ENCODE data around the gene GTF3C5. TPM values are rescaled to one million over a fixed set of nuclear protein-coding genes. Genes with fewer than 3 reads are reported as not detected.

Gene GTF3C5
- total and polyA plus RNA-seq, 10 of the 15 experiments (the other 5 are each of a cell fraction or from before 2014, with no cell fraction given) = 2.2 to 81.1 (median 68.7) TPM

- no peak overlapping the region for H3K4me3 ChIP-seq
- WGBS (ENCODE audit: insufficient coverage, insufficient replicate concordance, low lambda C conversion rate, missing lambda C conversion rate) = 49% methylated on average over 6 of the region's 6 CpGs
- H4K20me1 ChIP-seq (ENCODE audit: control insufficient read depth, insufficient read depth) = no peaks in the 10 kb centered on the region
- H3K4me1 ChIP-seq (ENCODE audit: control insufficient read depth, insufficient read depth, low read length) = peaks cover 17% of the 10 kb centered on the region
- ChIA-PET RAD21 (ENCODE audit: unreplicated experiment) (no interaction called here), SMC1A (ENCODE audit: uncharacterized antibody, unreplicated experiment) (no interaction called here), POLR2A (interaction anchor here (0.6 kb wide), 1 partner anchor 13 kb away, joined by 3 read pairs; no protein-coding TSS in a partner anchor), CTCF (interaction anchor here (0.7 kb wide), 1 partner anchor 27 kb away, joined by 3 read pairs; no protein-coding TSS in a partner anchor)
- H3K27me3 ChIP-seq (replicated peaks in 1 of 2; ENCODE audit: control insufficient read depth in 2 of 2, insufficient read depth in 2 of 2, low read length in 1 of 2) = peaks cover 3 to 5% of the 10 kb centered on the region in 2 experiments
- H3K79me2 ChIP-seq (ENCODE audit: control insufficient read depth, insufficient read depth, low read length) = no peaks in the 10 kb centered on the region
- TF ChIP-seq POLR2A (IDR thresholded peaks at IDR 0.05; ENCODE audit: low read depth, low read length) = no peak
- no peak for TF ChIP-seq ELK1 (IDR thresholded peaks at IDR 0.05; ENCODE audit: low read depth, low read length)
- TF ChIP-seq POLR2AphosphoS2 (IDR thresholded peaks at IDR 0.05; ENCODE audit: low read depth, low read length) = no peak
- no peak for TF ChIP-seq BHLHE40 (IDR thresholded peaks at IDR 0.05; ENCODE audit: borderline replicate concordance in 1 of 2, low read depth in 2 of 2, low read length in 1 of 2)
- TF ChIP-seq POU2F2 (IDR thresholded peaks at IDR 0.05; ENCODE audit: borderline replicate concordance, low read depth, low read length) = no peak
- no peak for TF ChIP-seq TARDBP (IDR thresholded peaks at IDR 0.05; ENCODE audit: borderline replicate concordance)
- TF ChIP-seq, protein P1, sequence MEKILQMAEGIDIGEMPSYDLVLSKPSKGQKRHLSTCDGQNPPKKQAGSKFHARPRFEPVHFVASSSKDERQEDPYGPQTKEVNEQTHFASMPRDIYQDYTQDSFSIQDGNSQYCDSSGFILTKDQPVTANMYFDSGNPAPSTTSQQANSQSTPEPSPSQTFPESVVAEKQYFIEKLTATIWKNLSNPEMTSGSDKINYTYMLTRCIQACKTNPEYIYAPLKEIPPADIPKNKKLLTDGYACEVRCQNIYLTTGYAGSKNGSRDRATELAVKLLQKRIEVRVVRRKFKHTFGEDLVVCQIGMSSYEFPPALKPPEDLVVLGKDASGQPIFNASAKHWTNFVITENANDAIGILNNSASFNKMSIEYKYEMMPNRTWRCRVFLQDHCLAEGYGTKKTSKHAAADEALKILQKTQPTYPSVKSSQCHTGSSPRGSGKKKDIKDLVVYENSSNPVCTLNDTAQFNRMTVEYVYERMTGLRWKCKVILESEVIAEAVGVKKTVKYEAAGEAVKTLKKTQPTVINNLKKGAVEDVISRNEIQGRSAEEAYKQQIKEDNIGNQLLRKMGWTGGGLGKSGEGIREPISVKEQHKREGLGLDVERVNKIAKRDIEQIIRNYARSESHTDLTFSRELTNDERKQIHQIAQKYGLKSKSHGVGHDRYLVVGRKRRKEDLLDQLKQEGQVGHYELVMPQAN (conservative IDR thresholded peaks at IDR 0.05) = no peak
- no peak for TF ChIP-seq BCL3 (IDR thresholded peaks at IDR 0.05; ENCODE audit: borderline replicate concordance, insufficient read depth, low read depth, low read length, poor library complexity, severe bottlenecking)
- no peak for TF ChIP-seq SP1 (IDR thresholded peaks at IDR 0.05; ENCODE audit: low read depth, low read length)
- no peak for TF ChIP-seq EZH2 (IDR thresholded peaks at IDR 0.05; ENCODE audit: borderline replicate concordance, control insufficient read depth, low read depth, low read length)
- TF ChIP-seq, protein P2, sequence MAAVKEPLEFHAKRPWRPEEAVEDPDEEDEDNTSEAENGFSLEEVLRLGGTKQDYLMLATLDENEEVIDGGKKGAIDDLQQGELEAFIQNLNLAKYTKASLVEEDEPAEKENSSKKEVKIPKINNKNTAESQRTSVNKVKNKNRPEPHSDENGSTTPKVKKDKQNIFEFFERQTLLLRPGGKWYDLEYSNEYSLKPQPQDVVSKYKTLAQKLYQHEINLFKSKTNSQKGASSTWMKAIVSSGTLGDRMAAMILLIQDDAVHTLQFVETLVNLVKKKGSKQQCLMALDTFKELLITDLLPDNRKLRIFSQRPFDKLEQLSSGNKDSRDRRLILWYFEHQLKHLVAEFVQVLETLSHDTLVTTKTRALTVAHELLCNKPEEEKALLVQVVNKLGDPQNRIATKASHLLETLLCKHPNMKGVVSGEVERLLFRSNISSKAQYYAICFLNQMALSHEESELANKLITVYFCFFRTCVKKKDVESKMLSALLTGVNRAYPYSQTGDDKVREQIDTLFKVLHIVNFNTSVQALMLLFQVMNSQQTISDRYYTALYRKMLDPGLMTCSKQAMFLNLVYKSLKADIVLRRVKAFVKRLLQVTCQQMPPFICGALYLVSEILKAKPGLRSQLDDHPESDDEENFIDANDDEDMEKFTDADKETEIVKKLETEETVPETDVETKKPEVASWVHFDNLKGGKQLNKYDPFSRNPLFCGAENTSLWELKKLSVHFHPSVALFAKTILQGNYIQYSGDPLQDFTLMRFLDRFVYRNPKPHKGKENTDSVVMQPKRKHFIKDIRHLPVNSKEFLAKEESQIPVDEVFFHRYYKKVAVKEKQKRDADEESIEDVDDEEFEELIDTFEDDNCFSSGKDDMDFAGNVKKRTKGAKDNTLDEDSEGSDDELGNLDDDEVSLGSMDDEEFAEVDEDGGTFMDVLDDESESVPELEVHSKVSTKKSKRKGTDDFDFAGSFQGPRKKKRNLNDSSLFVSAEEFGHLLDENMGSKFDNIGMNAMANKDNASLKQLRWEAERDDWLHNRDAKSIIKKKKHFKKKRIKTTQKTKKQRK (IDR thresholded peaks at IDR 0.05; ENCODE audit: low read depth, low read length) = no peak
- TF ChIP-seq NFYB (IDR thresholded peaks at IDR 0.05; ENCODE audit: insufficient read depth, low read depth, low read length) = no peak
- TF ChIP-seq HCFC1 (IDR thresholded peaks at IDR 0.05; ENCODE audit: low read length) = no peak
- TF ChIP-seq EGR1 (IDR thresholded peaks at IDR 0.05; ENCODE audit: borderline replicate concordance in 1 of 2, low read depth in 2 of 2, low read length in 2 of 2) = no peak
- intact Hi-C loops (cut with micrococcal nuclease; ENCODE audit: unreplicated experiment) = no loop called here
- no peak overlapping the region for H3K27ac ChIP-seq (ENCODE audit: control insufficient read depth, insufficient read depth)
- no TSS peak for BruUV-seq (replicated peaks)
- in situ Hi-C loops (cut with MboI) = no loop called here
- FAIRE-seq = no peak
- ATAC-seq = no peak
- no peak overlapping the region for H3K9ac ChIP-seq (ENCODE audit: control insufficient read depth, insufficient read depth, low read length)
- H2AFZ ChIP-seq (ENCODE audit: control insufficient read depth, low read depth, low read length) = no peak overlapping the region
- H3K9me3 ChIP-seq (replicated peaks; ENCODE audit: control insufficient read depth, insufficient read depth, low read length) = no peaks in the 10 kb centered on the region
- no peak for DNase-seq (ENCODE audit: low read depth, low spot score)
- H3K4me2 ChIP-seq (ENCODE audit: control insufficient read depth, insufficient read depth) = no peak overlapping the region
- no peaks in the 10 kb centered on the region for H3K36me3 ChIP-seq (ENCODE audit: control insufficient read depth in 2 of 2, insufficient read depth in 2 of 2, low read length in 1 of 2)
Measured at GRCh38 chr9:132995121-132995420, 35.7 kb upstream of the GTF3C5 start.
